Left ventricle myocardium inferior (tissue), 1 donor: ENCODE measurements around the gene DUSP12. TPM values are rescaled to one million over a fixed set of nuclear protein-coding genes. Genes with fewer than 3 reads are reported as not detected.
A peak's percentile ranks its signal among the peaks of the same experiment; 100 is the strongest.

Experiments
- DNase-seq: peaks from one replicate; pipeline ENCODE4 v3.0.0-alpha.2; 2020
- H3K27ac ChIP-seq: fragments of 200-600 bp; replicated peaks from 2 replicates; pipeline ENCODE4 v1.8.0; 2021
- H3K27me3 ChIP-seq: fragments of 200-600 bp; 2 replicates; pipeline ENCODE4 v1.8.0; 2021; ENCODE audit warnings: low read depth
- H3K36me3 ChIP-seq: fragments of 200-600 bp; 2 replicates; pipeline ENCODE4 v1.8.0; 2021
- H3K4me1 ChIP-seq: fragments of 200-600 bp; 2 replicates; pipeline ENCODE4 v1.8.0; 2021
- H3K4me3 ChIP-seq: fragments of 200-600 bp; 2 replicates; pipeline ENCODE4 v1.8.0; 2021; ENCODE audit warnings: mild to moderate bottlenecking, moderate library complexity
- H3K9me3 ChIP-seq: fragments of 200-600 bp; replicated peaks from 2 replicates; pipeline ENCODE4 v1.8.0; 2021
- CTCF ChIP-seq: fragments of 200-600 bp; IDR thresholded peaks from 2 replicates; pipeline ENCODE4 v1.8.0; 2021; ENCODE audit warnings: antibody characterized with exemption, mild to moderate bottlenecking, borderline replicate concordance
- intact Hi-C: fragments of 100-400 bp; cut with micrococcal nuclease; formaldehyde crosslinking; loops from one replicate; pipeline ENCODE4 v1.11.0; 2022
- long read RNA-seq: library from polyadenylated mRNA; unstranded; transcript quantifications from one replicate; pipeline ENCODE4 v2.0.0, GENCODE V29; 2021
- total RNA-seq: library from RNA; stranded (reverse); fragmentation: NEBNext Ultra II Directional; extraction: Animal tissue kit (Norgen Biotek cat#: 25700); gene quantifications from one replicate; pipeline ENCODE4 v1.2.1, GENCODE V29; 2021
- donor health status: DM: no; HTN: yes; CAD: no; lungs with severe emphysema.

Gene DUSP12
- 8.4 TPM for total RNA-seq
- long read RNA-seq, transcript DUSP12-201 (6 exons, 1,270 nt) = major isoform, 8 of 11 reads
- long read RNA-seq, partial matches to known transcripts = 0 of 11 reads
- long read RNA-seq, other reads (novel, unspliced or antisense) = 2 of 11 reads

- peak; percentile 95 for DNase-seq
- intact Hi-C loops = loop anchor here (10.0 kb wide), 1 partner anchor 265 kb away; no protein-coding TSS in a partner anchor
- Histone ChIP-seq H3K9me3 (no peaks in the 10 kb centered on the region), H3K36me3 (peaks cover 35% of the 10 kb centered on the region), H3K27me3 (peaks cover 6% of the 10 kb centered on the region), H3K27ac (peak within 1 kb of the TSS; percentile 95), H3K4me1 (peaks cover 28% of the 10 kb centered on the region), H3K4me3 (peak within 1 kb of the TSS; percentile 91)
- no peak for TF ChIP-seq CTCF
Measured at GRCh38 chr1:161749509-161750407, at the start of gene DUSP12. Gene DUSP12, plus strand, starts transcription at chr1:161749786. Its CDS starts 16 bp downstream, at chr1:161749802.

- no peak for DNase-seq
- no peak overlapping the region for H3K27ac ChIP-seq
- intact Hi-C loops = no loop called here
- TF ChIP-seq CTCF = no peak
- no peaks in the 10 kb centered on the region for H3K36me3 ChIP-seq
- no peaks in the 10 kb centered on the region for H3K27me3 ChIP-seq
- H3K4me3 ChIP-seq = no peak overlapping the region
- H3K9me3 ChIP-seq = no peaks in the 10 kb centered on the region
- H3K4me1 ChIP-seq = peaks cover 13% of the 10 kb centered on the region
Measured at GRCh38 chr1:161702250-161702649, 47.3 kb upstream of the DUSP12 start.

GRCh38 chr1:161705537-161705936 is 44.0 kb upstream of the DUSP12 start:
- no peaks in the 10 kb centered on the region for H3K27me3 ChIP-seq
- no peak for TF ChIP-seq CTCF
- H3K9me3 ChIP-seq = no peaks in the 10 kb centered on the region
- DNase-seq = no peak
- H3K4me3 ChIP-seq = no peak overlapping the region
- intact Hi-C loops = no loop called here
- no peak overlapping the region for H3K27ac ChIP-seq
- H3K36me3 ChIP-seq = no peaks in the 10 kb centered on the region
- peaks cover 17% of the 10 kb centered on the region for H3K4me1 ChIP-seq

DNA sequence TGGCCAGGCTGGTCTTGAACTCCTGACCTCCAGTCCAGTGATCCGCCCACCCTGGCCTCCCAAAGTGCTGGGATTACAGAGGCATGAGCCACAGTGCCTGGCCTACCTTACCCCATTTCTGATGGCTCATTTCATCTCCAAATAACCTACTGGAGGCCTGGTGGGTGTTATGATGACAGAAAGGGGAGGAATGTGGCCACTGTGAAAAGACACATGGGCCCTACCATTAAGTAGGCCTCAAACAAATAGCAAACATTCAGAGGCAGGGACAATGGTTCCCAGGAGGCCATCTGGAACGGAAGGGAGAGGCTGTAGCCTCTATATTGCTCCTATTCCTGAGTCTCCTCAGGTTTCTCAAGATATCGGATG is 43.5 kb upstream of the DUSP12 start:
- Histone ChIP-seq H3K27ac (peak overlapping the region; percentile 70), H3K4me3 (no peak overlapping the region), H3K9me3 (no peaks in the 10 kb centered on the region), H3K36me3 (no peaks in the 10 kb centered on the region), H3K27me3 (no peaks in the 10 kb centered on the region), H3K4me1 (peaks cover 17% of the 10 kb centered on the region)
- no peak for TF ChIP-seq CTCF
- intact Hi-C loops = no loop called here
- DNase-seq = no peak

- H3K36me3 ChIP-seq = no peaks in the 10 kb centered on the region
- intact Hi-C loops = no loop called here
- no peaks in the 10 kb centered on the region for H3K9me3 ChIP-seq
- H3K27ac ChIP-seq = peak within 1 kb of the TSS; percentile 70
- peaks cover under 1% of the 10 kb centered on the region for H3K27me3 ChIP-seq
- no peak for TF ChIP-seq CTCF
- H3K4me1 ChIP-seq = peaks cover 17% of the 10 kb centered on the region
- no peak for DNase-seq
- H3K4me3 ChIP-seq = no peak within 1 kb of the TSS
Measured at GRCh38 chr1:161706482-161707347, 42.9 kb upstream of the DUSP12 start, which contains the start of gene FCRLA. Gene FCRLA, plus strand, starts transcription at chr1:161707229. Its CDS starts 36 bp downstream, at chr1:161707265.
